Fibroblast of lung (primary cell): ENCODE measurements around the gene TERT.

Experiments used
- EZH2 ChIP-seq: IDR thresholded peaks from 2 replicates; pipeline ENCODE4 v1.5.1; 2012; ENCODE audit warnings: low read length, control low read depth, mild to moderate bottlenecking; ENCODE audit errors: missing control alignments
- TF ChIP-seq, protein P1 (sequence below), 2 donors: IDR thresholded peaks in 1 of 2; conservative IDR thresholded peaks in 1 of 2; 1 replicate in 1 of 2; 2 replicates in 1 of 2; pipeline ENCODE4 v1.5.1; 2011 to 2012; ENCODE audit warnings: low read length in 2 of 2, control low read depth in 1 of 2, inconsistent platforms in 1 of 2, low read depth in 1 of 2, mild to moderate bottlenecking in 1 of 2

DNA sequence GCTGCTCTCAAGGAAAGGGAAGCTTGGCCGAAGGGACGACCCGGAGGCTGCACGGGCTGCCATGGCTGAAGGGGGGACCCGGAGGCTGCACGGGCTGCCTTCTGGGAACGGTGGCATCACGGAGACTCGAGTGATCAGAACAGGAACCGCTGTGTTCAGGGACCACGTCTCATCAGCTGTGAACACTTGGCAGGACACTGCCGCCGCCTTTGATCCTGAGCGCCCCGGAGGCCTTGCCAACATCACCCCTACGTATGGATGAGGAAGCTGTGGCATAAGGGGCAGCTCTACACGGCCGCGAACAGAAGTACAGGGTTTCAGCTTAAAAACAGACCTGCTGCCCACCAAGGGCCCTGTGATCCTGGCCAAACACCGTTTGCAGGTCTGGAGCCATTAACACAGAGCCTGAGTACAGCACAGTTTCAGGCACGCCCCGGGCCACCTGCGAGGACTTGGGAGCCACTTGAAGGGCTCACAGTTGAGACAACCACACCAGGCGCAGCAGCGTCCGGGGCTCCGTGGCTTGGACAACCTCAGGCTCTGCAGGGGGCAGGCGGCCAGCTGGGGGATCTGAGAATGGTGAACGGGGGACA lies 23.9 kb upstream of the TERT start:
- TF ChIP-seq, protein P1, sequence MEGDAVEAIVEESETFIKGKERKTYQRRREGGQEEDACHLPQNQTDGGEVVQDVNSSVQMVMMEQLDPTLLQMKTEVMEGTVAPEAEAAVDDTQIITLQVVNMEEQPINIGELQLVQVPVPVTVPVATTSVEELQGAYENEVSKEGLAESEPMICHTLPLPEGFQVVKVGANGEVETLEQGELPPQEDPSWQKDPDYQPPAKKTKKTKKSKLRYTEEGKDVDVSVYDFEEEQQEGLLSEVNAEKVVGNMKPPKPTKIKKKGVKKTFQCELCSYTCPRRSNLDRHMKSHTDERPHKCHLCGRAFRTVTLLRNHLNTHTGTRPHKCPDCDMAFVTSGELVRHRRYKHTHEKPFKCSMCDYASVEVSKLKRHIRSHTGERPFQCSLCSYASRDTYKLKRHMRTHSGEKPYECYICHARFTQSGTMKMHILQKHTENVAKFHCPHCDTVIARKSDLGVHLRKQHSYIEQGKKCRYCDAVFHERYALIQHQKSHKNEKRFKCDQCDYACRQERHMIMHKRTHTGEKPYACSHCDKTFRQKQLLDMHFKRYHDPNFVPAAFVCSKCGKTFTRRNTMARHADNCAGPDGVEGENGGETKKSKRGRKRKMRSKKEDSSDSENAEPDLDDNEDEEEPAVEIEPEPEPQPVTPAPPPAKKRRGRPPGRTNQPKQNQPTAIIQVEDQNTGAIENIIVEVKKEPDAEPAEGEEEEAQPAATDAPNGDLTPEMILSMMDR (conservative IDR thresholded peaks at IDR 0.05 in 1 of 2, IDR thresholded peaks at IDR 0.05 in 1 of 2; ENCODE audit: low read depth in 1 of 2, low read length in 2 of 2): no peak
- no peak for TF ChIP-seq EZH2
